ENCODE measurements around the gene CCDC88B. TPM values are rescaled to one million over a fixed set of nuclear protein-coding genes. Genes with fewer than 3 reads are reported as not detected.

CCDC88B gene
- total RNA-seq, 2 experiments from 2014 or later: 107 to 112 TPM

DNA sequence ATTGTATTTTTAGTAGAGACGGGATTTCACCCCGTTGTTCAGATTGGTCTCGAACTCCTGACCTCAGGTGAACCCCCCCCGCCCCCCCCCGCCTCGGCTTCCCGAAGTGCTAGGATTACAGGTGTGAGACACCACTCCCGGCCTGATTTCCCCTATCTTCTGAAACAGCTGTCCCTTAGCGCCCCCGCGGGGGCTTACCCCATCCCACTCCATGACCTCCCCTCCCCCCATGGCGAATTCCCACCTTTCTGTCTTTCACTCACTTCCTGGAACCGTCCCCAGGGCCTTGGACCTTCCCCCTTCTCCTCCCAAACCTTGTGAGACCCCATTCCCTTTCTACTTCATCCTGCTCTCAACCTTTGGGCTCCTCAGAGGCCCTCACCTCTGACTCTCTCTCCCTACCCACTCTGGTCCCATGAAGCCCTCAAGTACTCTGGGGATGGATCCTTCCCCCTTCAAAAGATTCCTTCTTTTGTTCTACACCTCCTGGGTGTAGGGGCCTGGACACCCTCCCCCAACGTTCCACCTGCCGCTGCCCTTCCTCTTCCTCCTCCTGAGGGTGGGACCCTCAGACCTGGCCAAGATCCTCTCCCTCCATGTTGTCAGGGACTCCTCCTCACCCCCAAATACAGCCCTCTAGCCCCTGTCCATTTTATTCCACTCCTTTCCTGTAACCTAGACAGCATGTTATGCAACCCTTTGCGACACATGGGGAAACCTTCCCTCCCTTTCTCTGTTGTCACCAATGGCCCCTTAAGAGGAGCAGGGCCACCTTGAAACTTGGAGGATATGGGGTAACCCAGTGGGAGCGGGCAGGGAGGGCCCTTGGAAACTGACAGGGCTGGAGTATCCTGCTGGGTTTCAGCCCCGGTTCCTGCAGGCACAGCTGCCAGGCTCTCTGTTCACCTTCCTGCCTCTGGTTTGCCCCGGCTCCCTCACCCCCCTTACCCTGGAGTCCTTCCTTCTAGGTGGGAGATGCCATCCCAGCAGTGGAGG, 20.9 kb upstream of the CCDC88B start:
- Histone ChIP-seq H3K27ac (ENCODE audit: low read depth in 1 of 2, low read length in 2 of 2) (peak overlapping the region; percentile 64 to 85), H3K36me3 (ENCODE audit: insufficient read depth, low read length) (peaks cover 38% of the 10 kb centered on the region), H3K9me3 (ENCODE audit: control insufficient read depth in 1 of 2, insufficient read depth in 1 of 2, low read length in 2 of 2) (no peaks in the 10 kb centered on the region), H3K4me1 (ENCODE audit: insufficient read depth, low read length) (peaks cover 33% of the 10 kb centered on the region), H3K4me3 (ENCODE audit: low read length) (peak overlapping the region; percentile 96), H3K27me3 (ENCODE audit: control insufficient read depth in 1 of 2, insufficient read depth in 2 of 2, low read length in 2 of 2) (no peaks in the 10 kb centered on the region)
- ChIA-PET POLR2A (interaction anchor here (1.3 to 4.0 kb wide), 10 partner anchors 15 to 1479 kb away, joined by 6 to 105 read pairs (median 36); partner anchors contain the start of genes CATSPERZ, CCDC88B, ESRRA and FERMT3), CTCF (interaction anchor here (1.5 to 3.0 kb wide), 8 partner anchors 13 to 114 kb away, joined by 3 to 39 read pairs (median 14); partner anchors contain the start of genes BAD, CCDC88B and ESRRA)
- H3K36me3 Mint-ChIP-seq (ENCODE audit: low read depth): peaks cover 48% of the 10 kb centered on the region
- H3K4me1 Mint-ChIP-seq (ENCODE audit: low read depth): peaks cover 38% of the 10 kb centered on the region
- DNase-seq (peak in 1 of 14 experiments; percentile 32), ATAC-seq (ENCODE audit: poor library complexity) (no peak)
- intact Hi-C loops (cut with DNase I, micrococcal nuclease): loop anchor here (1.0 to 5.0 kb wide), 3 partner anchors 19 to 40 kb away; partner anchors contain the start of gene RPS6KA4 (in 2 of the 2)
- peak overlapping the region; percentile 98 for H3K27ac Mint-ChIP-seq
- H3K9me3 Mint-ChIP-seq: no peaks in the 10 kb centered on the region
- no peaks in the 10 kb centered on the region for H3K27me3 Mint-ChIP-seq
- H3K4me3 Mint-ChIP-seq: peak overlapping the region; percentile 92
- TF ChIP-seq, protein P1, sequence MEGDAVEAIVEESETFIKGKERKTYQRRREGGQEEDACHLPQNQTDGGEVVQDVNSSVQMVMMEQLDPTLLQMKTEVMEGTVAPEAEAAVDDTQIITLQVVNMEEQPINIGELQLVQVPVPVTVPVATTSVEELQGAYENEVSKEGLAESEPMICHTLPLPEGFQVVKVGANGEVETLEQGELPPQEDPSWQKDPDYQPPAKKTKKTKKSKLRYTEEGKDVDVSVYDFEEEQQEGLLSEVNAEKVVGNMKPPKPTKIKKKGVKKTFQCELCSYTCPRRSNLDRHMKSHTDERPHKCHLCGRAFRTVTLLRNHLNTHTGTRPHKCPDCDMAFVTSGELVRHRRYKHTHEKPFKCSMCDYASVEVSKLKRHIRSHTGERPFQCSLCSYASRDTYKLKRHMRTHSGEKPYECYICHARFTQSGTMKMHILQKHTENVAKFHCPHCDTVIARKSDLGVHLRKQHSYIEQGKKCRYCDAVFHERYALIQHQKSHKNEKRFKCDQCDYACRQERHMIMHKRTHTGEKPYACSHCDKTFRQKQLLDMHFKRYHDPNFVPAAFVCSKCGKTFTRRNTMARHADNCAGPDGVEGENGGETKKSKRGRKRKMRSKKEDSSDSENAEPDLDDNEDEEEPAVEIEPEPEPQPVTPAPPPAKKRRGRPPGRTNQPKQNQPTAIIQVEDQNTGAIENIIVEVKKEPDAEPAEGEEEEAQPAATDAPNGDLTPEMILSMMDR (IDR thresholded peaks at IDR 0.05): no peak

- no peaks in the 10 kb centered on the region for H3K27me3 ChIP-seq (ENCODE audit: control insufficient read depth in 1 of 2, insufficient read depth in 2 of 2, low read length in 2 of 2)
- ATAC-seq (ENCODE audit: poor library complexity): no peak
- peak overlapping the region; percentile 62 for H3K4me3 Mint-ChIP-seq
- H3K4me1 Mint-ChIP-seq (ENCODE audit: low read depth): peaks cover 38% of the 10 kb centered on the region
- H3K27ac Mint-ChIP-seq: peak overlapping the region; percentile 98
- peaks cover 23% of the 10 kb centered on the region for H3K36me3 ChIP-seq (ENCODE audit: insufficient read depth, low read length)
- H3K4me3 ChIP-seq (ENCODE audit: low read length): no peak overlapping the region
- no peaks in the 10 kb centered on the region for H3K27me3 Mint-ChIP-seq
- POLR2A ChIA-PET: no interaction called here
- H3K36me3 Mint-ChIP-seq (ENCODE audit: low read depth): peaks cover 48% of the 10 kb centered on the region
- TF ChIP-seq, protein P1 (IDR thresholded peaks at IDR 0.05): no peak
- no peaks in the 10 kb centered on the region for H3K9me3 Mint-ChIP-seq
- CTCF ChIA-PET: no interaction called here
- no peak overlapping the region for H3K27ac ChIP-seq (ENCODE audit: low read depth in 1 of 2, low read length in 2 of 2)
- no peaks in the 10 kb centered on the region for H3K9me3 ChIP-seq (ENCODE audit: control insufficient read depth in 1 of 2, insufficient read depth in 1 of 2, low read length in 2 of 2)
- peaks cover 33% of the 10 kb centered on the region for H3K4me1 ChIP-seq (ENCODE audit: insufficient read depth, low read length)
- DNase-seq: peak in 1 of 14 experiments; percentile 14
- intact Hi-C loops (cut with DNase I, micrococcal nuclease): no loop called here
These were observed 19.4 kb upstream of the CCDC88B start for GRCh38 chr11:64320556-64320955.

DNA sequence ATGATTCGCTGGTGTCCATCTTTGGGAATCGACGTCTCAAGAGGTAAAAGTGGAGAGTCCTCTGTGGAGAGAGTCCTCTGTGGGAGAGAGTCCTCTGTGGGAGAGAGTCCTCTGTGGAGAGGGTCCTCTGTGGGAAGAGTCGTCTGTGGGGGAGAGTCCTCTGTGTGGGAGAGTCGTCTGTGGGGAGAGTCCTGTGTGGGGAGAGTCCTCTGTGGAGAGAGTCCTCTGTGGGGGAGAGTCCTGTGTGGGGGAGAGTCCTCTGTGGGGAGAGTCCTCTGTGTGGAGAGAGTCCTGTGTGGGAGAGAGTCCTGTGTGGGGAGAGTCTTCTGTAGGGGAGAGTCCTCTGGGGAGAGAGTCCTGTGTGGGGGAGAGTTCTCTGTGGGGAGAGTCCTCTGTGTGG, 19.0 kb upstream of the CCDC88B start:
- Histone ChIP-seq H3K27ac (ENCODE audit: low read depth in 1 of 2, low read length in 2 of 2) (no peak overlapping the region), H3K4me1 (ENCODE audit: insufficient read depth, low read length) (peaks cover 32% of the 10 kb centered on the region), H3K36me3 (ENCODE audit: insufficient read depth, low read length) (peaks cover 21% of the 10 kb centered on the region), H3K9me3 (ENCODE audit: control insufficient read depth in 1 of 2, insufficient read depth in 1 of 2, low read length in 2 of 2) (no peaks in the 10 kb centered on the region), H3K27me3 (ENCODE audit: control insufficient read depth in 1 of 2, insufficient read depth in 2 of 2, low read length in 2 of 2) (no peaks in the 10 kb centered on the region), H3K4me3 (ENCODE audit: low read length) (no peak overlapping the region)
- POLR2A ChIA-PET: no interaction called here
- Mint-ChIP-seq H3K4me1 (ENCODE audit: low read depth) (peaks cover 38% of the 10 kb centered on the region), H3K27me3 (no peaks in the 10 kb centered on the region), H3K9me3 (no peaks in the 10 kb centered on the region), H3K36me3 (ENCODE audit: low read depth) (peaks cover 48% of the 10 kb centered on the region), H3K4me3 (peak overlapping the region; percentile 62), H3K27ac (peak overlapping the region; percentile 98)
- CTCF ChIA-PET: no interaction called here
- ATAC-seq (ENCODE audit: poor library complexity) (no peak), DNase-seq (no peak)
- intact Hi-C loops (cut with DNase I, micrococcal nuclease): no loop called here
- TF ChIP-seq, protein P1 (IDR thresholded peaks at IDR 0.05): no peak
